HL-60 (cell line): ENCODE results near the gene FRAS1.

ENCODE experiments used
- GABPA ChIP-seq: IDR thresholded peaks from 2 replicates; pipeline ENCODE4 v1.6.1; 2012; ENCODE audit warnings: low read depth
- TF ChIP-seq, protein P1 (sequence below): IDR thresholded peaks from one replicate; pipeline ENCODE4 v1.5.1; 2011; ENCODE audit warnings: low read length, control low read depth, inconsistent platforms; ENCODE audit not compliant: insufficient read depth

GRCh38 chr4:78167510-78167909 lies 110.4 kb downstream of the FRAS1 start:
- TF ChIP-seq, protein P1, sequence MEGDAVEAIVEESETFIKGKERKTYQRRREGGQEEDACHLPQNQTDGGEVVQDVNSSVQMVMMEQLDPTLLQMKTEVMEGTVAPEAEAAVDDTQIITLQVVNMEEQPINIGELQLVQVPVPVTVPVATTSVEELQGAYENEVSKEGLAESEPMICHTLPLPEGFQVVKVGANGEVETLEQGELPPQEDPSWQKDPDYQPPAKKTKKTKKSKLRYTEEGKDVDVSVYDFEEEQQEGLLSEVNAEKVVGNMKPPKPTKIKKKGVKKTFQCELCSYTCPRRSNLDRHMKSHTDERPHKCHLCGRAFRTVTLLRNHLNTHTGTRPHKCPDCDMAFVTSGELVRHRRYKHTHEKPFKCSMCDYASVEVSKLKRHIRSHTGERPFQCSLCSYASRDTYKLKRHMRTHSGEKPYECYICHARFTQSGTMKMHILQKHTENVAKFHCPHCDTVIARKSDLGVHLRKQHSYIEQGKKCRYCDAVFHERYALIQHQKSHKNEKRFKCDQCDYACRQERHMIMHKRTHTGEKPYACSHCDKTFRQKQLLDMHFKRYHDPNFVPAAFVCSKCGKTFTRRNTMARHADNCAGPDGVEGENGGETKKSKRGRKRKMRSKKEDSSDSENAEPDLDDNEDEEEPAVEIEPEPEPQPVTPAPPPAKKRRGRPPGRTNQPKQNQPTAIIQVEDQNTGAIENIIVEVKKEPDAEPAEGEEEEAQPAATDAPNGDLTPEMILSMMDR: no peak
- TF ChIP-seq GABPA: no peak
